GM18498 (cell line): ENCODE data around the gene NCS1.
A peak's percentile ranks its signal among the peaks of the same experiment; 100 is the strongest.

Experiments used
- ATAC-seq: cut with Tn5 transposase; IDR thresholded peaks from one replicate; pipeline ENCODE4 v1.9.1; 2021; ENCODE audit warnings: mild to moderate bottlenecking, moderate library complexity; ENCODE audit not compliant: unreplicated experiment

The NCS1 gene

DNA sequence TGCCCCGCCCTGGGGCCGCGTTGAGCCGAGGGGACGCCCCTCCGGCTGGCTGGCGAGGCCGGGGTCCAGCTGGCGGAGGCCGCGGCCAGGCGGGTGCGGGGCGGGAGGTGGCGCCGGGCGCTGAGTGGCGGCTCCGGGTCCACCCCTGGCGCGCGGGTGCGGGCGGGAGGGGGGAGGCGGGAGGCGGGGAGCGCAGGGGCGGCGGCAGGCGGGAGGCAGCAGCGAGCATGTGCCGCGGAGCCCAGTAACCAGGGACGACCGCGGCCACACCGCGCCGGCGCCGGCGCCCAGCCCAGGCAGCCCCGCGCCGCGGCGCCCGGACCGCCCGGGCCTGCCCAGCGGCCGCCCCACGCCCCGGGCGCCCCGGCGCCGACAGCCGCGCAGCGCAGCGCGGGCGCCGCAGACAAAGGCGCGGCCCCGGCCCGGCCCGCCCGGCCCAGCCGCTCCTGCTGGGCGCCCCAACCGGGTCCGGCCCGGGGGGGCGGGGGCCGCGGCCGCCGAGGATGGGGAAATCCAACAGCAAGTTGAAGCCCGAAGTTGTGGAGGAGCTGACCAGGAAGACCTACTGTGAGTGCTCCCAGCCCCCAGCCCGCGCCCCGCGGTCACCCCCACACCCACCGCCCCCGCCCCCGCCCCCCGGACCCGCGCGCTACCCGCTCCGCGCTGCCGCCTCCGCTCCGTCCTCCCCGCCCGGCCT, at the start of gene NCS1:
Gene NCS1 (plus strand): TSS at position 244 of the 697 bp plus-strand sequence. CDS start 260 bp downstream, at position 504.
- no peak for ATAC-seq

- no peak for ATAC-seq
Observed at GRCh38 chr9:130122456-130122855, 49.7 kb upstream of the NCS1 start.

DNA sequence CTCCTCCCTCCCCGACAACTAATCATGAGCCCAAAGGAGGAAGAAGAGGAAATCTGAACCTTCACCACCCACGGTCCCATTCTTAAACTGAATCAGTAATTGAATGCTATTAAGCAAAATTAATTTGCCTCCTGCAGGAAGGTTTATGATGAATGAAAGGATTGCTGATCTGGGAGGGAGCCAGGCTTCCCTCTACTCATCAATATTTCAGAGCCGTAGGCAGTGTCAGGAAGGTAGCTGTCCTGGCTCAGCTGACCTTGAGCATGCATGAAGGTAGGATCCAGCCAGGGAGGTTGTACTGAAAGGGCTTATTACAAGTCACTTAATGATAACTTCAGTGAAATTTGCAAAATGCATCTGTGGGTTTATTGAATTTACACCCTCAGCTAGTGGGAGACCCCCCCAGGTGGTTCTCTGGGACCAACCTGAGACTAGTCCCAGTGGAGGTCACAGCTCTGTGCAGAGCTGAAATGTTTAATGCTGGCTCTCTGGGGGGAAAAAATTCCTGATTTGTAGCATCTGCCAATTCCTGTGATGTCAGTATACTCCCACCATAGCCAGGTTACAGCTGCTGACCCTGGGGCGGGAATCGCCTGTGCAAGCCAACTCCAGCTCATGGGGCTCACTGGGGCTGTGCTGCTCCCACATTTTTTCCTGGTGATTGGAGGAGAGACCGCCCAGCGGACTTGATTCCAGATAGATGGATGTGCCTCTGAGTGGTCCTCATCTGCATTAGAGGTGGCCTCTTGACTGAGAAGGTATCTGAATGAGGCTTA, 47.9 kb upstream of the NCS1 start:
- no peak for ATAC-seq

GRCh38 chr9:130126721-130127433, 45.3 kb upstream of the NCS1 start:
- no peak for ATAC-seq

- peak; percentile 77 for ATAC-seq
Observed at GRCh38 chr9:130128251-130128650, 44.0 kb upstream of the NCS1 start.

GRCh38 chr9:130128733-130129431, 43.3 kb upstream of the NCS1 start:
- peak; percentile 53 for ATAC-seq

DNA sequence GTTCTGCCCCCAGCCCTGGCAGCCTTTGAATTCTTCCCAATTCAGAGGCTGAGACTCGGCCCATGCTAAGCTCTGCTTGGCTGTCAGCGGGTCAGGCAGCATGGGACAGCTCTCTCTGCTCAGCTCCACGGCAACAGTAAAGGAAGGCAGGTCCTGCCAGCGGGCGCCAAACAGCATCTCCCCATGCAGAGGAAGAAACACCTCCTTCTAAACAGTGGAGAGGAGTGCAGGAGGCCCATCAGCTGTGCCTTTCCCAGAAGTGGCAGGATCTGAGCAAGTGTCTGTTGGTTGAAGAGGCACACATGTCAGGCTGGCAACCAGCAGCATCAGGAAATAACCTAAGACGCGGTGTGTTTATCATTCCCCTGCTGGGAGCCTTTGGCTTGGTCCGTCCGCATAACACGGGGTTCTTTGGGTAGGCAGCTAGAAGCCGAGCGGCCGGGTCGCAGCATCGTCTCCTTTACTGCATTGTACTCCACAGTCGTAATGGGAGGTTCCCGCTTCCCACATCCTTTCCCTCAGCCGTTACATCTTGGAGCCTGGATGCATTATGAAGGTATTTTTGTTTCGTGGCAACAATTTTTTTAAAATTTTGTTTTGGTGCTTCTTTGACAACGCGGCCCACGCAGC, 42.7 kb upstream of the NCS1 start:
- no peak for ATAC-seq

DNA sequence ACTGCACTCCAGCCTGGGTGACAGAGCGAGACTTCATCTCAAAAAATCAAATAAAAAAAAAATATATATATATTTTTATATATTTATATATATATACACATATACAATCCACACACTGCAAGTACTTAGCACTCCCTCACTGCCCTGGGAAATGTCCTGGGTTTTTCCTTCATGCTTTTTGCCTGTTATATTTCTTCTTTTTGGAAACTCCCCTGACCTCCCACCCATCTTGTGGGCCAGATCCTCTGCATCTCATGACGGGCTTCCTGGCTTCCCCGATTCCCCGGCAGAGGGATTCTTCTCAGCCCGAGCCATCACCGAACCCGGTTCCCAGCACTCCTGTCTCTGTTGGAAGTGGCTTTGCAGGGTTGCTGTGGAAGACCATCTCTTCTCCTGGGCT, 39.5 kb upstream of the NCS1 start:
- ATAC-seq, result no peak

- no peak for ATAC-seq
Observed at GRCh38 chr9:130137081-130137640, 35.0 kb upstream of the NCS1 start.

DNA sequence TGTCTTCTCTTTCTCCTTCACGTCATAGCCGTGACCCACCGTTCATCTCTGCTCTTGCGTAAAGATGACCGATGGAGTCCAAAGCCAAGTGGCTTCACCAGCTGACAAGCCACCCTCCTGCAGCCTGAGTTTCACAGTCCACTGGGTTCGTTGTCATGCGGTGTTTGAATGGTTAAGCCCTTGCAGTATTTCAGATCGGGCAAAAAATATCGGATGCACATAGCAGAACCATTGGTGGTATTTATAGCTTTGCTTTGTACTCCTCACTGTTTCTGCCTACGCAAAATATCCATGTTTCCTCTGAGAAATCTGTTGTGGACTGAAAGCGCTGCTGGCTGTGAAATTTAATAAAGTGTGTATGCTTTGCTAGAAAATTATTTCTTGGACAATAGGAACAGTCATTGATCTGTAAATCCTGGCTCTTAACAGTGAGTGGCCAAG, 34.5 kb upstream of the NCS1 start:
- ATAC-seq, result no peak

DNA sequence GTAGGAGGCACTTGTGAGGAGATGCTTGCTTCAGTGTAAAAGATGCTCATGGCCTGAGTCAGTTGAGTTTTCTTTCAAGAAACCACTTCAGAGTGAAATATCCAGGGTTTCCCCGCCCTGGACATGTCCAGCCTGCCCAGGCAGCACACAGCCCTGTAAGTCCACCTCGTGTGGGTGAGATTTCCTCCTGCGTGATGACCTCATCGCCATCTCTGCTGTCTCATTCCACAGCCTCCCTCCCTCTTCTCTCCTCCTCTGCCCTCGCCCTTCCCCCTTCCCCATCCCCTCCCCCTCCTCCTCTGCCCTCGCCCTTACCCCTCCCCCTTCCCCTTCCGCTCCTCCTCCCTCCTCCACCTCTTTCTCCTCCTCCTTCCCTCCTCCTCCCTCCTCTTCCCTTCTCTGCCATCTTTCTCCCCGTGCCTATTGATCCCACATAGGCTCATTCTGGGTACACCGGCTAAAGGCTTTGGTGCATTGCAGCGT, 34.0 kb upstream of the NCS1 start:
- ATAC-seq, result no peak

GRCh38 chr9:130138791-130139190, 33.4 kb upstream of the NCS1 start:
- no peak for ATAC-seq

GRCh38 chr9:130139251-130139650, 33.0 kb upstream of the NCS1 start:
- no peak for ATAC-seq

DNA sequence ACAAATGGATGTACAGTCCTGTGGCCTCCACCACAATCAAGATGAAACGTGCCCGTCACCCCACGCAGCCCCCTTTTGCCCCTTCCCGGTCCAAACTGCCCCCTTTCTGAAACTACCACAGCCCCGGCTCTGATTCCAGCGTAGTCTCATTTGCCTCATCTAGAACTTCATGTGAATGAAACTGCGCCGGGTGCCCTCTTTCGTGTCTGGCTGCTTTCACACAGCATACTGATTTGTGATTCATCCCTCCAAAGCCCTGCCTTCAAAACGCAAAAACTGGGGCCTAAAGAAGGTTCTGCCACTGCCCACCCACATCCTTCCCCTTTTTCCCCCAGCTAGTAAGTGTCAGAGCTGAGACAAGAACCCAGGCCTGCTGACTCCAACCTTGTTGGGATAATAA, 31.5 kb upstream of the NCS1 start:
- ATAC-seq, result no peak

DNA sequence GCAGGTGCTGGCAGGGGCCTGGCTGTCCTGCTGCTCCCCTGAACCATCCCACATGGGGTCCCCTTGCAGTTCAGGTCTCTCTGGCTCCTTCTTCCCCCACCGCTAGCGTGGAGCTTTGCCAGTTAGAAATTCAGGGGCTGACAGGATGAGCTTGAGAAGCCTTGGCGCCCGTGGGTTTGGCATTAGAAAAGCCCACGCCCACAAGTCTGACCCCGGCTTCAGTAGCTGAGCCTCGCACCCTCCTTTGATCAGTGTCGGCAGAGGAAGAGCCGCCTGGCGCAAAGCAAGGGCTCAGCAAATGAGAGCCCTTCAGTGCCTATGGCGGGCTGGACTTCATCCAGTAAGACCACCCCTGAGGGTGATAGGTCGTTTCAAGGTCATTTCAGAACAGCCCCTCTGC, 30.1 kb upstream of the NCS1 start:
- ATAC-seq, result no peak

GRCh38 chr9:130142641-130143040, 29.6 kb upstream of the NCS1 start:
- ATAC-seq, result no peak

GRCh38 chr9:130143279-130143893, 28.8 kb upstream of the NCS1 start:
- no peak for ATAC-seq

- no peak for ATAC-seq
Observed at GRCh38 chr9:130143958-130144366, 28.2 kb upstream of the NCS1 start.

- ATAC-seq, result no peak
Observed at GRCh38 chr9:130144703-130145102, 27.5 kb upstream of the NCS1 start.

GRCh38 chr9:130145658-130146057, 26.5 kb upstream of the NCS1 start:
- no peak for ATAC-seq
